HG03280 (cell line): ENCODE measurements around the gene SMC3.
"Not testable (repeated sequence)": the region's sequence is repeated elsewhere in the genome, so short reads cannot be mapped to it uniquely, and the experiment has no call there.

Experiments
- ATAC-seq: cut with Tn5 transposase; IDR thresholded peaks from one replicate; pipeline ENCODE4 v1.9.1; 2021; ENCODE audit warnings: mild to moderate bottlenecking, moderate library complexity; ENCODE audit not compliant: unreplicated experiment

The SMC3 gene

GRCh38 chr10:110574420-110574819, 6.9 kb downstream of the SMC3 start:
- no peak for ATAC-seq

GRCh38 chr10:110576220-110576619, 8.7 kb downstream of the SMC3 start:
- no peak for ATAC-seq

- ATAC-seq = no peak
Observed at GRCh38 chr10:110577056-110577455, 9.6 kb downstream of the SMC3 start.

- no peak for ATAC-seq
Observed at GRCh38 chr10:110584006-110584405, 16.5 kb downstream of the SMC3 start.

- no peak for ATAC-seq
Observed at GRCh38 chr10:110591760-110592159, 24.3 kb downstream of the SMC3 start.

GRCh38 chr10:110597476-110597875, 30.0 kb downstream of the SMC3 start:
- ATAC-seq = no peak

GRCh38 chr10:110600487-110601101, 33.1 kb downstream of the SMC3 start:
- no peak for ATAC-seq

- ATAC-seq = no peak
Observed at GRCh38 chr10:110601581-110601980, 34.1 kb downstream of the SMC3 start.

- ATAC-seq = no peak
Observed at GRCh38 chr10:110608087-110608486, 40.6 kb downstream of the SMC3 start.

GRCh38 chr10:110609605-110610004, 42.1 kb downstream of the SMC3 start:
- ATAC-seq = no peak

GRCh38 chr10:110610308-110610774, 42.8 kb downstream of the SMC3 start:
- no peak for ATAC-seq

- ATAC-seq = not testable (repeated sequence)
Observed at GRCh38 chr10:110610781-110611180, 43.3 kb downstream of the SMC3 start.

- no peak for ATAC-seq
Observed at GRCh38 chr10:110612087-110612486, 44.6 kb downstream of the SMC3 start.

GRCh38 chr10:110612629-110613028, 45.1 kb downstream of the SMC3 start:
- no peak for ATAC-seq

- no peak for ATAC-seq
Observed at GRCh38 chr10:110613341-110613995, 46.0 kb downstream of the SMC3 start.

GRCh38 chr10:110613996-110614495, 46.6 kb downstream of the SMC3 start:
- ATAC-seq = peak; percentile 48

- ATAC-seq = no peak
Observed at GRCh38 chr10:110615057-110615747, 47.7 kb downstream of the SMC3 start.

GRCh38 chr10:110616493-110617033, 49.1 kb downstream of the SMC3 start:
- ATAC-seq = no peak

GRCh38 chr10:110617425-110618229, 50.1 kb downstream of the SMC3 start:
- no peak for ATAC-seq

GRCh38 chr10:110618230-110618610, 50.7 kb downstream of the SMC3 start:
- ATAC-seq = no peak
